GM12878 (cell line): ENCODE data around the gene HADH. TPM values are rescaled to one million over a fixed set of nuclear protein-coding genes. Genes with fewer than 3 reads are reported as not detected.

ENCODE experiments used
- ATAC-seq: fragments of 200-7000 bp; cut with Tn5 transposase; 3 replicates; pipeline ENCODE4 v1.9.1; 2020; ENCODE audit warnings: mild to moderate bottlenecking, moderate library complexity
- BruUV-seq: library from RNA; stranded (reverse); fragments of 400-500 nt; replicated peaks from 2 replicates; lab custom pipeline; 2021; lab: Mats Ljungman, UMichigan
- CTCF ChIA-PET: fragments of 300-600 bp; sonication (Branson Sonifier 250); formaldehyde crosslinking; extraction: SDS; loops from one replicate; lab custom pipeline; 2021; ENCODE audit warnings: inconsistent platforms; lab: Yijun Ruan, JAX
- POLR2A ChIA-PET: fragments of 350-600 bp; formaldehyde crosslinking; extraction: SDS; loops from one replicate; lab custom pipeline; 2021; ENCODE audit warnings: inconsistent platforms; lab: Charles Lee
- RAD21 ChIA-PET: fragments of 300-600 bp; sonication (Branson Sonifier 250); formaldehyde crosslinking; loops from one replicate; lab custom pipeline; 2023; ENCODE audit warnings: antibody characterized with exemption; ENCODE audit not compliant: unreplicated experiment; lab: Charles Lee
- SMC1A ChIA-PET: fragments of 300-600 bp; sonication (Branson Sonifier 250); formaldehyde crosslinking; loops from one replicate; lab custom pipeline; 2023; ENCODE audit not compliant: unreplicated experiment, uncharacterized antibody; lab: Charles Lee
- DNase-seq: peaks from one replicate; pipeline ENCODE4 v3.0.0-alpha.2; 2011; ENCODE audit warnings: low read depth, low spot score
- FAIRE-seq: peaks from 3 replicates; lab custom pipeline; 2011; peaks lifted over from hg19 to GRCh38; lab: Jason Lieb, UNC
- H2AFZ ChIP-seq: 2 replicates; pipeline ENCODE4 v1.6.0; 2011; ENCODE audit warnings: low read depth, low read length, control low read depth; ENCODE audit not compliant: control insufficient read depth
- H3K27ac ChIP-seq: 2 replicates; pipeline ENCODE4 v1.5.1; 2011; ENCODE audit warnings: control low read depth; ENCODE audit not compliant: control insufficient read depth, insufficient read depth
- H3K27me3 ChIP-seq, 2 experiments: replicated peaks in 1 of 2; 2 replicates each; pipeline versions ENCODE4 v1.6.0 to v1.6.1; 2011; ENCODE audit warnings: low read length in 1 of 2; ENCODE audit not compliant: control insufficient read depth in 2 of 2, insufficient read depth in 2 of 2
- H3K36me3 ChIP-seq, 2 experiments: 2 replicates each; pipeline ENCODE4 v1.5.1; 2011; ENCODE audit warnings: low read length in 1 of 2; ENCODE audit not compliant: control insufficient read depth in 2 of 2, insufficient read depth in 2 of 2
- H3K4me1 ChIP-seq: 2 replicates; pipeline ENCODE4 v1.6.1; 2011; ENCODE audit warnings: mild to moderate bottlenecking, low read length, moderate library complexity, mixed read lengths; ENCODE audit not compliant: control insufficient read depth, insufficient read depth
- H3K4me2 ChIP-seq: 2 replicates; pipeline ENCODE4 v1.6.0; 2011; ENCODE audit warnings: control low read depth; ENCODE audit not compliant: control insufficient read depth, insufficient read depth
- H3K4me3 ChIP-seq: fragments of 200-600 bp; sonication (generic); 2 replicates; pipeline ENCODE4 v1.5.1; 2016
- H3K79me2 ChIP-seq: 2 replicates; pipeline ENCODE4 v1.6.0; 2011; ENCODE audit warnings: low read length; ENCODE audit not compliant: control insufficient read depth, insufficient read depth
- H3K9ac ChIP-seq: 2 replicates; pipeline ENCODE4 v1.8.0; 2011; ENCODE audit warnings: low read length, control low read depth, mixed read lengths; ENCODE audit not compliant: control insufficient read depth, insufficient read depth
- H3K9me3 ChIP-seq: replicated peaks from 3 replicates; pipeline ENCODE4 v1.5.1; 2011; ENCODE audit warnings: mild to moderate bottlenecking, low read length; ENCODE audit not compliant: control insufficient read depth, insufficient read depth
- H4K20me1 ChIP-seq: 2 replicates; pipeline ENCODE4 v1.6.0; 2011; ENCODE audit not compliant: control insufficient read depth, insufficient read depth
- ASH2L ChIP-seq: fragments of 300-600, 200-600 bp; sonication (generic); IDR thresholded peaks from 2 replicates; pipeline ENCODE4 v1.6.1; 2017; ENCODE audit warnings: low read depth, mild to moderate bottlenecking, borderline replicate concordance
- BHLHE40 ChIP-seq, 2 experiments: fragments of 450-650 bp in 1 of 2; IDR thresholded peaks; 2 replicates each; pipeline ENCODE4 v1.6.1; 2011 to 2017; ENCODE audit warnings: low read depth in 2 of 2, borderline replicate concordance in 1 of 2, improper control_type of control experiment in 1 of 2, low read length in 1 of 2, mild to moderate bottlenecking in 1 of 2
- CBFB ChIP-seq: IDR thresholded peaks from 2 replicates; pipeline ENCODE4 v1.6.1; 2016; ENCODE audit warnings: antibody characterized with exemption, low read depth
- MXI1 ChIP-seq: fragments of 150-350 bp; IDR thresholded peaks from 2 replicates; pipeline ENCODE4 v1.6.1; 2011; ENCODE audit warnings: low read depth, mild to moderate bottlenecking, inconsistent platforms, low read length, improper control_type of control experiment
- TAF1 ChIP-seq: IDR thresholded peaks from 2 replicates; pipeline ENCODE4 v1.6.1; 2011; ENCODE audit warnings: mild to moderate bottlenecking, low read depth, low read length, borderline replicate concordance
- ZBED1 ChIP-seq: IDR thresholded peaks from 2 replicates; pipeline ENCODE4 v1.6.1; 2016; ENCODE audit warnings: borderline replicate concordance
- ZNF384 ChIP-seq: IDR thresholded peaks from 2 replicates; pipeline ENCODE4 v1.6.1; 2012; ENCODE audit warnings: low read depth, mild to moderate bottlenecking, low read length, improper control_type of control experiment, borderline replicate concordance
- WGBS: methylation state at CpG from one replicate; pipeline ENCODE4 v1.1.6; 2016; ENCODE audit warnings: low lambda C conversion rate; ENCODE audit not compliant: insufficient replicate concordance, insufficient coverage; ENCODE audit errors: missing lambda C conversion rate; 5-methylcytosine and 5-hydroxymethylcytosine counted together
- in situ Hi-C: fragments of 300-500 bp; cut with MboI; formaldehyde crosslinking; loops from 9 replicates; pipeline ENCODE4 v1.14.3; 2018; ENCODE audit warnings: mixed read lengths
- intact Hi-C: fragments of 100-400 bp; cut with micrococcal nuclease; formaldehyde crosslinking; loops from one replicate; pipeline ENCODE4 v1.14.2; 2022; ENCODE audit not compliant: unreplicated experiment
- polyA plus RNA-seq, 11 experiments: library from polyadenylated mRNA; depleted of rRNA in 4 of 11; unstranded in 6 of 11; stranded (reverse) in 5 of 11; fragments of >200 nt; fragmentation: Nextera tagmentation in 4 of 11; fragmentation: Illumina TruSeq in 1 of 11; extraction: Ambion mirVana in 4 of 11; extraction: Trizol in 1 of 11; gene quantifications; 1 replicate in 1 of 11; 2 replicates in 10 of 11; pipeline versions ENCODE4 v1.2.1 to v1.2.3, GENCODE V29; 2011 to 2016; ENCODE audit warnings: inconsistent platforms in 2 of 11, missing spikeins in 2 of 11, low read depth in 1 of 11
- total RNA-seq, 4 experiments: library from RNA; depleted of rRNA in 3 of 4; stranded (reverse); fragments of >200 nt in 3 of 4; fragmentation: Illumina TruSeq in 1 of 4; extraction: Trizol in 1 of 4; gene quantifications; 2 replicates each; pipeline versions ENCODE4 v1.2.1 to v1.2.3, GENCODE V29; 2013 to 2021
- TF ChIP-seq, protein P1 (sequence below): fragments of 450-650 bp; IDR thresholded peaks from 2 replicates; pipeline ENCODE4 v1.6.1; 2018; ENCODE audit warnings: borderline replicate concordance, mild to moderate bottlenecking; ENCODE audit not compliant: partially characterized antibody
- TF ChIP-seq, protein P2 (sequence below), 3 experiments: IDR thresholded peaks in 2 of 3; conservative IDR thresholded peaks in 1 of 3; 2 replicates each; pipeline ENCODE4 v1.5.1; 2011; ENCODE audit warnings: low read depth in 3 of 3, low read length in 3 of 3, mild to moderate bottlenecking in 3 of 3, control low read depth in 2 of 3, moderate library complexity in 2 of 3, inconsistent platforms in 1 of 3, mixed read lengths in 1 of 3; ENCODE audit not compliant: control insufficient read depth in 2 of 3, insufficient read depth in 1 of 3; ENCODE audit errors: extremely low read depth in 1 of 3
- TF ChIP-seq, protein P3 (sequence below): fragments of 450-650 bp; formaldehyde crosslinking; IDR thresholded peaks from 2 replicates; pipeline ENCODE4 v1.4.0; 2022; ENCODE audit warnings: mild to moderate bottlenecking, moderate library complexity
- TF ChIP-seq, protein P4 (sequence below): fragments of 450-650 bp; formaldehyde crosslinking; IDR thresholded peaks from 2 replicates; pipeline ENCODE4 v1.5.0; 2022; ENCODE audit warnings: mild to moderate bottlenecking, missing genetic modification characterization

Gene HADH
- total and polyA plus RNA-seq, 10 of the 15 experiments (the other 5 are each of a cell fraction or from before 2014, with no cell fraction given): 20.3 to 97.9 (median 76.6) TPM

DNA sequence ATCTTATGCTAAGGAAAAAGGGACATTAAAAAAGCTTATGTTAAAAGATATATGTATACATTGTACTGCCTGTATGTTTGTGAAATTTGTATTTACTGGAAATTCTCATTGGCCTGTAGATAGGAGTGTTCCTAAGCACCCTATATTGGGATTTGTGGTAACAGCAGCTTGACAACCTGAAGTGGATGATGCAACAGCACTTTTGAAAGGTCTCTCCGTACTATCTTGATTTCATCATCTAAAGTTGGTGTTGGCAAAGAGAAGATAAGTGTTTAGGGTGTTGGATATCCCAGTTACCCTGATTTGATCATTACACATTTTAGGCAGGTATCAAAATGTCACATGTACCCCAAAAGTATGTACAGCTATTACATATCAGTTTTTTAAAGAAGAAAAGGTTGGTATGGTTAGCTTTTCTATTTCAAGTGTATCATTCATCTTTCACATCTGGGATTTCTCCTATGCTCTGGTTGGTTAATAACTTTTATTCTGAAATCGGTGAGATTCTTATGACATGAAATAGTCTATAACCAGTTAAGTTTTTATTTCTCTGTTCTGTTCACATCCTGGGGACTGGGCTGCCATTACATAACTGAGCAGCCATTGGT, 10.3 kb downstream of the HADH start:
- H3K79me2 ChIP-seq: peaks cover 20% of the 10 kb centered on the region
- no peak overlapping the region for H3K4me3 ChIP-seq
- H3K9me3 ChIP-seq: no peaks in the 10 kb centered on the region
- peaks cover 0 to 9% of the 10 kb centered on the region in 2 experiments; a peak in 1 of 4 replicates for H3K36me3 ChIP-seq
- FAIRE-seq (no peak), DNase-seq (no peak), ATAC-seq (no peak)
- no TSS peak for BruUV-seq
- SMC1A ChIA-PET: interaction anchor here (0.9 to 2.0 kb wide), 3 partner anchors 9 to 19 kb away, joined by 3 to 8 read pairs (median 7); no protein-coding TSS in a partner anchor
- H3K4me2 ChIP-seq: no peak overlapping the region
- H3K27ac ChIP-seq: no peak overlapping the region
- in situ Hi-C loops (no loop called here), intact Hi-C loops (no loop called here)
- RAD21 ChIA-PET: interaction anchor here (1.8 kb wide), 1 partner anchor 19 kb away, joined by 5 read pairs; no protein-coding TSS in a partner anchor
- peaks cover 6% of the 10 kb centered on the region; the same call in 1 of the 2 replicates for H3K4me1 ChIP-seq
- H2AFZ ChIP-seq: no peak overlapping the region
- 97% methylated on average over 2 of the region's 2 CpGs for WGBS
- TF ChIP-seq ASH2L: no peak
- no peak for TF ChIP-seq MXI1
- TF ChIP-seq, protein P1, sequence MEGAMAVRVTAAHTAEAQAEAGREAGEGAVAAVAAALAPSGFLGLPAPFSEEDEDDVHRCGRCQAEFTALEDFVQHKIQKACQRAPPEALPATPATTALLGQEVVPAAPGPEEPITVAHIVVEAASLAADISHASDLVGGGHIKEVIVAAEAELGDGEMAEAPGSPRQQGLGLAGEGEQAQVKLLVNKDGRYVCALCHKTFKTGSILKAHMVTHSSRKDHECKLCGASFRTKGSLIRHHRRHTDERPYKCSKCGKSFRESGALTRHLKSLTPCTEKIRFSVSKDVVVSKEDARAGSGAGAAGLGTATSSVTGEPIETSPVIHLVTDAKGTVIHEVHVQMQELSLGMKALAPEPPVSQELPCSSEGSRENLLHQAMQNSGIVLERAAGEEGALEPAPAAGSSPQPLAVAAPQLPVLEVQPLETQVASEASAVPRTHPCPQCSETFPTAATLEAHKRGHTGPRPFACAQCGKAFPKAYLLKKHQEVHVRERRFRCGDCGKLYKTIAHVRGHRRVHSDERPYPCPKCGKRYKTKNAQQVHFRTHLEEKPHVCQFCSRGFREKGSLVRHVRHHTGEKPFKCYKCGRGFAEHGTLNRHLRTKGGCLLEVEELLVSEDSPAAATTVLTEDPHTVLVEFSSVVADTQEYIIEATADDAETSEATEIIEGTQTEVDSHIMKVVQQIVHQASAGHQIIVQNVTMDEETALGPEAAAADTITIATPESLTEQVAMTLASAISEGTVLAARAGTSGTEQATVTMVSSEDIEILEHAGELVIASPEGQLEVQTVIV: no peak
- no peak for TF ChIP-seq ZNF384
- TF ChIP-seq ZBED1: no peak
- TF ChIP-seq, protein P2, sequence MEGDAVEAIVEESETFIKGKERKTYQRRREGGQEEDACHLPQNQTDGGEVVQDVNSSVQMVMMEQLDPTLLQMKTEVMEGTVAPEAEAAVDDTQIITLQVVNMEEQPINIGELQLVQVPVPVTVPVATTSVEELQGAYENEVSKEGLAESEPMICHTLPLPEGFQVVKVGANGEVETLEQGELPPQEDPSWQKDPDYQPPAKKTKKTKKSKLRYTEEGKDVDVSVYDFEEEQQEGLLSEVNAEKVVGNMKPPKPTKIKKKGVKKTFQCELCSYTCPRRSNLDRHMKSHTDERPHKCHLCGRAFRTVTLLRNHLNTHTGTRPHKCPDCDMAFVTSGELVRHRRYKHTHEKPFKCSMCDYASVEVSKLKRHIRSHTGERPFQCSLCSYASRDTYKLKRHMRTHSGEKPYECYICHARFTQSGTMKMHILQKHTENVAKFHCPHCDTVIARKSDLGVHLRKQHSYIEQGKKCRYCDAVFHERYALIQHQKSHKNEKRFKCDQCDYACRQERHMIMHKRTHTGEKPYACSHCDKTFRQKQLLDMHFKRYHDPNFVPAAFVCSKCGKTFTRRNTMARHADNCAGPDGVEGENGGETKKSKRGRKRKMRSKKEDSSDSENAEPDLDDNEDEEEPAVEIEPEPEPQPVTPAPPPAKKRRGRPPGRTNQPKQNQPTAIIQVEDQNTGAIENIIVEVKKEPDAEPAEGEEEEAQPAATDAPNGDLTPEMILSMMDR (IDR thresholded peaks at IDR 0.05 in 2 of 3, conservative IDR thresholded peaks at IDR 0.05 in 1 of 3; ENCODE audit: control insufficient read depth in 2 of 3, extremely low read depth in 1 of 3, insufficient read depth in 1 of 3, low read depth in 3 of 3, low read length in 3 of 3): no peak
- no peak for TF ChIP-seq TAF1
- TF ChIP-seq, protein P3, sequence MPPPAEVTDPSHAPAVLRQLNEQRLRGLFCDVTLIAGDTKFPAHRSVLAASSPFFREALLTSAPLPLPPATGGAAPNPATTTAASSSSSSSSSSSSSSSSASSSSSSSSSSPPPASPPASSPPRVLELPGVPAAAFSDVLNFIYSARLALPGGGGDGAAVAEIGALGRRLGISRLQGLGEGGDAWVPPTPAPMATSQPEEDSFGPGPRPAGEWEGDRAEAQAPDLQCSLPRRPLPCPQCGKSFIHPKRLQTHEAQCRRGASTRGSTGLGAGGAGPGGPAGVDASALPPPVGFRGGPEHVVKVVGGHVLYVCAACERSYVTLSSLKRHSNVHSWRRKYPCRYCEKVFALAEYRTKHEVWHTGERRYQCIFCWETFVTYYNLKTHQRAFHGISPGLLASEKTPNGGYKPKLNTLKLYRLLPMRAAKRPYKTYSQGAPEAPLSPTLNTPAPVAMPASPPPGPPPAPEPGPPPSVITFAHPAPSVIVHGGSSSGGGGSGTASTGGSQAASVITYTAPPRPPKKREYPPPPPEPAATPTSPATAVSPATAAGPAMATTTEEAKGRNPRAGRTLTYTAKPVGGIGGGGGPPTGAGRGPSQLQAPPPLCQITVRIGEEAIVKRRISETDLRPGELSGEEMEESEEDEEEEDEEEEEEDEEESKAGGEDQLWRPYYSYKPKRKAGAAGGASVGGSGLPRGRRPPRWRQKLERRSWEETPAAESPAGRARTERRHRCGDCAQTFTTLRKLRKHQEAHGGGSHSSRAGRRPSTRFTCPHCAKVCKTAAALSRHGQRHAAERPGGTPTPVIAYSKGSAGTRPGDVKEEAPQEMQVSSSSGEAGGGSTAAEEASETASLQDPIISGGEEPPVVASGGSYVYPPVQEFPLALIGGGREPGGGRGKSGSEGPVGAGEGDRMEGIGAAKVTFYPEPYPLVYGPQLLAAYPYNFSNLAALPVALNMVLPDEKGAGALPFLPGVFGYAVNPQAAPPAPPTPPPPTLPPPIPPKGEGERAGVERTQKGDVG (CRISPR knock-in tag): no peak
- TF ChIP-seq BHLHE40 (IDR thresholded peaks at IDR 0.05; ENCODE audit: borderline replicate concordance in 1 of 2, low read depth in 2 of 2, low read length in 1 of 2): no peak
- TF ChIP-seq CBFB: no peak
- TF ChIP-seq, protein P4, sequence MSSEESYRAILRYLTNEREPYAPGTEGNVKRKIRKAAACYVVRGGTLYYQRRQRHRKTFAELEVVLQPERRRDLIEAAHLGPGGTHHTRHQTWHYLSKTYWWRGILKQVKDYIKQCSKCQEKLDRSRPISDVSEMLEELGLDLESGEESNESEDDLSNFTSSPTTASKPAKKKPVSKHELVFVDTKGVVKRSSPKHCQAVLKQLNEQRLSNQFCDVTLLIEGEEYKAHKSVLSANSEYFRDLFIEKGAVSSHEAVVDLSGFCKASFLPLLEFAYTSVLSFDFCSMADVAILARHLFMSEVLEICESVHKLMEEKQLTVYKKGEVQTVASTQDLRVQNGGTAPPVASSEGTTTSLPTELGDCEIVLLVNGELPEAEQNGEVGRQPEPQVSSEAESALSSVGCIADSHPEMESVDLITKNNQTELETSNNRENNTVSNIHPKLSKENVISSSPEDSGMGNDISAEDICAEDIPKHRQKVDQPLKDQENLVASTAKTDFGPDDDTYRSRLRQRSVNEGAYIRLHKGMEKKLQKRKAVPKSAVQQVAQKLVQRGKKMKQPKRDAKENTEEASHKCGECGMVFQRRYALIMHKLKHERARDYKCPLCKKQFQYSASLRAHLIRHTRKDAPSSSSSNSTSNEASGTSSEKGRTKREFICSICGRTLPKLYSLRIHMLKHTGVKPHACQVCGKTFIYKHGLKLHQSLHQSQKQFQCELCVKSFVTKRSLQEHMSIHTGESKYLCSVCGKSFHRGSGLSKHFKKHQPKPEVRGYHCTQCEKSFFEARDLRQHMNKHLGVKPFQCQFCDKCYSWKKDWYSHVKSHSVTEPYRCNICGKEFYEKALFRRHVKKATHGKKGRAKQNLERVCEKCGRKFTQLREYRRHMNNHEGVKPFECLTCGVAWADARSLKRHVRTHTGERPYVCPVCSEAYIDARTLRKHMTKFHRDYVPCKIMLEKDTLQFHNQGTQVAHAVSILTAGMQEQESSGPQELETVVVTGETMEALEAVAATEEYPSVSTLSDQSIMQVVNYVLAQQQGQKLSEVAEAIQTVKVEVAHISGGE (CRISPR knock-in tag): no peak
- no peaks in the 10 kb centered on the region for H4K20me1 ChIP-seq
- no peaks in the 10 kb centered on the region for H3K27me3 ChIP-seq
- H3K9ac ChIP-seq: no peak overlapping the region
- POLR2A ChIA-PET: no interaction called here
- CTCF ChIA-PET: interaction anchor here (0.7 to 1.8 kb wide), 4 partner anchors 9 to 650 kb away, joined by 3 to 11 read pairs (median 4); no protein-coding TSS in a partner anchor
